Measurements from ENCODE around the gene ULK3. TPM values are rescaled to one million over a fixed set of nuclear protein-coding genes. Genes with fewer than 3 reads are reported as not detected.

The ULK3 gene
- total RNA-seq, 1 experiment from 2014 or later, result 48.4 TPM

DNA sequence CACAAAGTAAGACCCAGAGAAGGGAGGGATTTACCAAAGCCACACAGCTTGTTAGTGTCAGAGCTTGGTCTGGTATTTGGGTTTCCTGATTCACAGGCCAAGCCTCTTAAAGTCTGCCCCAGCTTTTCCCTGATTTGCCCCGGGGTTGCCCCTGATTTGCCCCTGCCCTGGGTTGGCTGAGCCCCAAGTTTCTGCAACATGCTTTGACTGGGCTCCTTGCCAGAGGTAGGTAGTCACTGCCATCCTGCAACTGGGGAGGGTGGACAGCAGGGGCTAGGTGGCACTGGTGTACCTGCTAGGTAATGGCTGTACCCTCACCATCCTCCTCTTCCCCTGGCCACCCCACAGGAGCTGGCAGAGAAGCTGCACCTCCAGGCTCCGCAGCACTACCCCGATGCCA is 49.4 kb upstream of the ULK3 start:
- Histone ChIP-seq H4K20me1 (ENCODE audit: insufficient read depth) (no peaks in the 10 kb centered on the region), H3K79me2 (ENCODE audit: insufficient read depth, low read length) (peaks cover 16% of the 10 kb centered on the region; the same call in 1 of the 2 replicates), H3K36me3 (ENCODE audit: control insufficient read depth in 1 of 2, insufficient read depth in 2 of 2, low read length in 2 of 2) (peaks cover 5 to 25% of the 10 kb centered on the region in 2 experiments; a peak in 2 of 4 replicates), H3K4me3 (replicated peaks in 1 of 2; ENCODE audit: low read depth in 1 of 2, low read length in 2 of 2) (no peak overlapping the region), H3K4me1 (ENCODE audit: control insufficient read depth in 1 of 2, insufficient read depth in 2 of 2, low read length in 2 of 2) (peaks cover 11 to 42% of the 10 kb centered on the region in 2 experiments; a peak in 3 of 4 replicates), H3K9me3 (ENCODE audit: control insufficient read depth in 1 of 2, insufficient read depth in 1 of 2, low read depth in 1 of 2, low read length in 2 of 2) (no peaks in the 10 kb centered on the region), H3K27ac (ENCODE audit: low read depth, low read length) (no peak overlapping the region), H3K9me2 (ENCODE audit: insufficient read depth) (no peaks in the 10 kb centered on the region), H3K9ac (ENCODE audit: low read length) (no peak overlapping the region), H3K27me3 (ENCODE audit: insufficient read depth, low read length) (no peaks in the 10 kb centered on the region), H3K4me2 (ENCODE audit: low read length) (no peak overlapping the region), H2AFZ (ENCODE audit: low read depth, low read length, poor library complexity, severe bottlenecking) (no peak overlapping the region)
- TF ChIP-seq SIN3A (IDR thresholded peaks at IDR 0.05; ENCODE audit: low read depth) (no peak), YY1 (IDR thresholded peaks at IDR 0.05; ENCODE audit: extremely low read depth, insufficient replicate concordance, low read depth, low read length) (no peak), TCF7L2 (IDR thresholded peaks at IDR 0.05; ENCODE audit: borderline replicate concordance, extremely low read depth, insufficient read depth, insufficient read length) (no peak), POLR2AphosphoS5 (IDR thresholded peaks at IDR 0.05; ENCODE audit: low read depth, low read length) (no peak), FOSL1 (IDR thresholded peaks at IDR 0.05; ENCODE audit: low read depth) (no peak), EZH2 (IDR thresholded peaks at IDR 0.05) (no peak), JUND (IDR thresholded peaks at IDR 0.05) (no peak), CBX3 (IDR thresholded peaks at IDR 0.05; ENCODE audit: low read depth) (no peak), POLR2A (IDR thresholded peaks at IDR 0.05; ENCODE audit: borderline replicate concordance, extremely low read depth, insufficient read depth, insufficient read length) (no peak), EZH2phosphoT487 (IDR thresholded peaks at IDR 0.05; ENCODE audit: borderline replicate concordance) (no peak), CEBPB (IDR thresholded peaks at IDR 0.05; ENCODE audit: low read depth) (no peak), ZNF274 (IDR thresholded peaks at IDR 0.05; ENCODE audit: low read depth, low read length) (no peak)
- TF ChIP-seq, protein P1, sequence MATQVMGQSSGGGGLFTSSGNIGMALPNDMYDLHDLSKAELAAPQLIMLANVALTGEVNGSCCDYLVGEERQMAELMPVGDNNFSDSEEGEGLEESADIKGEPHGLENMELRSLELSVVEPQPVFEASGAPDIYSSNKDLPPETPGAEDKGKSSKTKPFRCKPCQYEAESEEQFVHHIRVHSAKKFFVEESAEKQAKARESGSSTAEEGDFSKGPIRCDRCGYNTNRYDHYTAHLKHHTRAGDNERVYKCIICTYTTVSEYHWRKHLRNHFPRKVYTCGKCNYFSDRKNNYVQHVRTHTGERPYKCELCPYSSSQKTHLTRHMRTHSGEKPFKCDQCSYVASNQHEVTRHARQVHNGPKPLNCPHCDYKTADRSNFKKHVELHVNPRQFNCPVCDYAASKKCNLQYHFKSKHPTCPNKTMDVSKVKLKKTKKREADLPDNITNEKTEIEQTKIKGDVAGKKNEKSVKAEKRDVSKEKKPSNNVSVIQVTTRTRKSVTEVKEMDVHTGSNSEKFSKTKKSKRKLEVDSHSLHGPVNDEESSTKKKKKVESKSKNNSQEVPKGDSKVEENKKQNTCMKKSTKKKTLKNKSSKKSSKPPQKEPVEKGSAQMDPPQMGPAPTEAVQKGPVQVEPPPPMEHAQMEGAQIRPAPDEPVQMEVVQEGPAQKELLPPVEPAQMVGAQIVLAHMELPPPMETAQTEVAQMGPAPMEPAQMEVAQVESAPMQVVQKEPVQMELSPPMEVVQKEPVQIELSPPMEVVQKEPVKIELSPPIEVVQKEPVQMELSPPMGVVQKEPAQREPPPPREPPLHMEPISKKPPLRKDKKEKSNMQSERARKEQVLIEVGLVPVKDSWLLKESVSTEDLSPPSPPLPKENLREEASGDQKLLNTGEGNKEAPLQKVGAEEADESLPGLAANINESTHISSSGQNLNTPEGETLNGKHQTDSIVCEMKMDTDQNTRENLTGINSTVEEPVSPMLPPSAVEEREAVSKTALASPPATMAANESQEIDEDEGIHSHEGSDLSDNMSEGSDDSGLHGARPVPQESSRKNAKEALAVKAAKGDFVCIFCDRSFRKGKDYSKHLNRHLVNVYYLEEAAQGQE (IDR thresholded peaks at IDR 0.05; ENCODE audit: low read depth), result no peak
- TF ChIP-seq, protein P2, sequence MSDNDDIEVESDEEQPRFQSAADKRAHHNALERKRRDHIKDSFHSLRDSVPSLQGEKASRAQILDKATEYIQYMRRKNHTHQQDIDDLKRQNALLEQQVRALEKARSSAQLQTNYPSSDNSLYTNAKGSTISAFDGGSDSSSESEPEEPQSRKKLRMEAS (IDR thresholded peaks at IDR 0.05), result no peak
- TF ChIP-seq, protein P3, sequence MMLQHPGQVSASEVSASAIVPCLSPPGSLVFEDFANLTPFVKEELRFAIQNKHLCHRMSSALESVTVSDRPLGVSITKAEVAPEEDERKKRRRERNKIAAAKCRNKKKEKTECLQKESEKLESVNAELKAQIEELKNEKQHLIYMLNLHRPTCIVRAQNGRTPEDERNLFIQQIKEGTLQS (IDR thresholded peaks at IDR 0.05), result no peak
- TF ChIP-seq, protein P4, sequence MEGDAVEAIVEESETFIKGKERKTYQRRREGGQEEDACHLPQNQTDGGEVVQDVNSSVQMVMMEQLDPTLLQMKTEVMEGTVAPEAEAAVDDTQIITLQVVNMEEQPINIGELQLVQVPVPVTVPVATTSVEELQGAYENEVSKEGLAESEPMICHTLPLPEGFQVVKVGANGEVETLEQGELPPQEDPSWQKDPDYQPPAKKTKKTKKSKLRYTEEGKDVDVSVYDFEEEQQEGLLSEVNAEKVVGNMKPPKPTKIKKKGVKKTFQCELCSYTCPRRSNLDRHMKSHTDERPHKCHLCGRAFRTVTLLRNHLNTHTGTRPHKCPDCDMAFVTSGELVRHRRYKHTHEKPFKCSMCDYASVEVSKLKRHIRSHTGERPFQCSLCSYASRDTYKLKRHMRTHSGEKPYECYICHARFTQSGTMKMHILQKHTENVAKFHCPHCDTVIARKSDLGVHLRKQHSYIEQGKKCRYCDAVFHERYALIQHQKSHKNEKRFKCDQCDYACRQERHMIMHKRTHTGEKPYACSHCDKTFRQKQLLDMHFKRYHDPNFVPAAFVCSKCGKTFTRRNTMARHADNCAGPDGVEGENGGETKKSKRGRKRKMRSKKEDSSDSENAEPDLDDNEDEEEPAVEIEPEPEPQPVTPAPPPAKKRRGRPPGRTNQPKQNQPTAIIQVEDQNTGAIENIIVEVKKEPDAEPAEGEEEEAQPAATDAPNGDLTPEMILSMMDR (IDR thresholded peaks at IDR 0.05 in 2 of 3, conservative IDR thresholded peaks at IDR 0.05 in 1 of 3; ENCODE audit: borderline replicate concordance in 1 of 3, insufficient read depth in 1 of 3, low read depth in 2 of 3, low read length in 2 of 3), result no peak
- intact Hi-C loops (cut with micrococcal nuclease), result no loop called here
- DNase-seq (ENCODE audit: low read depth, low spot score) (no peak), ATAC-seq (no peak)
- CTCF ChIA-PET, result interaction anchor here (1.4 kb wide), 1 partner anchor 9 kb away, joined by 5 read pairs; no protein-coding TSS in a partner anchor
- no TSS peak for BruUV-seq (replicated peaks)
- RAD21 ChIA-PET (ENCODE audit: low non-redundant PET in 1 of 2, low total read pairs in 2 of 2, uncharacterized antibody in 2 of 2, unreplicated experiment in 2 of 2), result no interaction called here
- POLR2A ChIA-PET, result interaction anchor here (0.7 kb wide), 1 partner anchor 16 kb away, joined by 6 read pairs; no protein-coding TSS in a partner anchor
